Muscle of back (tissue), 11 donors: ENCODE measurements around the gene STOX2. TPM values are rescaled to one million over a fixed set of nuclear protein-coding genes. Genes with fewer than 3 reads are reported as not detected.
"Not testable (repeated sequence)": the region's sequence is repeated elsewhere in the genome, so short reads cannot be mapped to it uniquely, and the experiment has no call there.

Experiments used
- DNase-seq, 3 donors: peaks; one replicate each; pipeline versions ENCODE4 v3.0.0 to v3.0.0-alpha.2; 2013
- polyA plus RNA-seq, 10 donors: library from polyadenylated mRNA; unstranded; fragments of 120-200 nt; gene quantifications; one replicate each; pipeline ENCODE4 v1.2.1, GENCODE V29; 2013; ENCODE audit not compliant: insufficient read length in 10 of 10

Gene STOX2
- polyA plus RNA-seq, 10 donors: 5.3 to 8.8 (median 6.3) TPM

- DNase-seq: no peak
These were observed 30.4 kb downstream of the STOX2 start for GRCh38 chr4:183935355-183936005.

DNA sequence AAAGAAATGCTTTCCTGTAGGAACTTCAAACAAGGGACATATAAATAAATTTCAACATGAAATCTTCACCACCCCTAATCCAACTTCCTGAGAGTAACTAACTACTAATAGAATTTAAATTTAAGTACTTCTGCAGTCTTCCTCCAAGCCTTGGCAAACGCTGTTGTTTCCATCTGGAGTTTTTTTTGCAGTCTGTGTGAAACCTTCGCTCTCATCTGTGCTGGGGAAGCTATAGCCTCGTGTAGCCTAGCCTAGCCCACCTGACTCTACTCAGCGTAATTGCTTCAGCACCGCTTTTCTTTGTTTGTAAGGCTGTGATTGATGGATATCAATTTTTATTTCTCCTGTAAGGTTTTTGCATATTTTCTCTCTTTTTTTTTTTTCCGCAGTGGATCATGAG is 30.9 kb downstream of the STOX2 start:
- DNase-seq: peak; percentile 28 to 79 (median 60)

DNA sequence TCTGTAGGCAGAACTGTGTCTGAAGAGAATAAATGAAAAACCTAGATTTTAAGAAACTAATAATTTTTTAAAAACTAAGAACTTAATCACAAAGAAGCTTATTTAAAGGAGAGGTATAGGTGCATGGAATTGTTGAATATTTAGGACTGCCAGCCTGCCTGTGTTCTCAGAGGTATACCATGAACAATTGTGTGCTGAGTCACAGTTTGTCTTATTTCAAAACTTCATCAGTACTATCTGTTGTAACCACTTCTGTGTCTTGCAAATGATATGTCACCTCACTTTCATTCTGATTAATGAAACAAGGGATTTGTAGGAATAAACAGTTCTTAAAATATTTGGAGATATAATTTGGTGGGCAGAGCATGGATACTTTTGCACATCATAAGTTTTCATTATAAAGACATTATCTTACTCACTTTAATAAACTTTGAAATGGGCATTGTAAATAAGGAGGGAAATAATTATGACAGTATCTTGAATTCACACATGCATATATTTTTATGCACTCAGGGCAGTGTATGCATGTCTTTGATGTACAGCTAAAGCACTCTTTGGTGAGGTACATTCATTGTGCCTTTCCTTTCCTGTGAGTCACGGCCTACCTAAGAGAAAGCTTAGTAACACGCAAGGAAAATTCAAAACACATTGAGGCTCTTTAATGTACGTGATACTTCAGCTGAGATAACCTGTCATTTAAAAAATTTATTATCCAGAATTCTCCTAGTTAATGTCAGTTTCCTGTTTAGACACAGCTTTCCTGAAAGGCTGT is 31.7 kb downstream of the STOX2 start:
- DNase-seq: no peak

GRCh38 chr4:183940864-183941263 is 35.8 kb downstream of the STOX2 start:
- DNase-seq: no peak

- no peak for DNase-seq
These were observed 36.9 kb downstream of the STOX2 start for GRCh38 chr4:183941964-183942363.

- DNase-seq: no peak
These were observed 40.6 kb downstream of the STOX2 start for GRCh38 chr4:183945741-183946140.

DNA sequence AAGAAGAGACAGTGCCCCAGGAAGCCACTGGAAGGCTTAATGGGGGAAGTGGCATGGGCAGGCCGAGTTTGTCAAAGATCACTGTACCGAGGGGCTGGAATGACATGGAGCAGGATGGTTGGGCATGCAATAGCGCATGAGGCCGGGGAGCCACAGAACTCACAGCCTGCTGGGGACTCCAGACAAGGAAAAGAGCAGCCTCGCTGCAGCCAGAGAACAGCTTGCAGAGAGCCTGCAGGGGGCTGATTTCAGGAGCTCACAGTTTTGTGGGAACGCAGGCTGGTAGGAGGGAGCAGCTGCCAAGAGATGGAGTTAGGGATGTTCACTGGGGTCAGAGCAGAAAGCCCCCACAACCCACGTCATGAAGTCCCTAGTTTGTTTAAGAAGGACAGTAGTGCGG is 45.4 kb downstream of the STOX2 start:
- no peak for DNase-seq

DNA sequence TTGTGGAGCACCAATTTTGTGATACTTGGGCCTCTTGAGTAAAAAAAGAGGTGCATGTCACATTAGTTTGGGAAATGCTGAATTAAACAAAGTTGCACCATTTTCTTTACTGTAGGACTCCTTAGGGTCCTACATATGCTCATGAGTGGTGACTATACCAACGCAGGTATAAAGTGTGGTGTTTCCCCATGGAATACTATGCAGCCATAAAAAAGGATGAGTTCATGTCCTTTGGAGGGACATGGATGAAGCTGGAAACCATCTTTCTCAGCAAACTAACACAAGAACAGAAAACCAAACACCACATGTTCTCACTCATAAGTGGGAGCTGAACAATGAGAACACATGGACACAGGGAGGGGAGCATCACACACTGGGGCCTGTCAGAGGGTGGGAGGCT is 47.5 kb downstream of the STOX2 start:
- DNase-seq: not testable (repeated sequence)

GRCh38 chr4:183959319-183960045 is 54.4 kb downstream of the STOX2 start:
- DNase-seq: no peak

- DNase-seq: peak; percentile 81 to 93 (median 87)
These were observed 54.9 kb downstream of the STOX2 start for GRCh38 chr4:183960046-183960420.

GRCh38 chr4:183960962-183961541 is 55.9 kb downstream of the STOX2 start:
- DNase-seq: peak in 1 of 3 donors; percentile 23

- DNase-seq: no peak
These were observed 56.7 kb downstream of the STOX2 start for GRCh38 chr4:183961795-183962194.

GRCh38 chr4:183962419-183962818 is 57.3 kb downstream of the STOX2 start:
- no peak for DNase-seq

GRCh38 chr4:183966371-183966770 is 61.3 kb downstream of the STOX2 start:
- DNase-seq: no peak

DNA sequence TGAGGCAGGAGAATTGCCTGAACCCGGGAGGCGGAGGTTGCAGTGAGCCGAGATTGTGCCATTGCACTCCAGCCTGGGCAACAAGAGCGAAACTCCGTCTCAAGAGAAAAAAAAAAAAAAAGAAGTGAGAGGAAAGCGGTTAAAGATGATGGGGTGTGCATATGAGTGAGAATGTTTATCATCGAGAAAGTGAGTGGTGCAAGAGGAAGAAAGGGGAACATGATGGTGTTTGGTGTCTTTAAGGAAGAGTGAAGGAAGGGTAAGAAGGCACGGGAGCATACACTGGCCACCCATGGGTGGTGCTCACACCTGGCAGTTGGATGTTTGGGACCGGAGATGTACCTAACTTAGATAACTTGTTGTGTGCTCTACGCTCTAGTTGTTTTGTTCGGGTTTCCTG is 62.2 kb downstream of the STOX2 start:
- no peak for DNase-seq

DNA sequence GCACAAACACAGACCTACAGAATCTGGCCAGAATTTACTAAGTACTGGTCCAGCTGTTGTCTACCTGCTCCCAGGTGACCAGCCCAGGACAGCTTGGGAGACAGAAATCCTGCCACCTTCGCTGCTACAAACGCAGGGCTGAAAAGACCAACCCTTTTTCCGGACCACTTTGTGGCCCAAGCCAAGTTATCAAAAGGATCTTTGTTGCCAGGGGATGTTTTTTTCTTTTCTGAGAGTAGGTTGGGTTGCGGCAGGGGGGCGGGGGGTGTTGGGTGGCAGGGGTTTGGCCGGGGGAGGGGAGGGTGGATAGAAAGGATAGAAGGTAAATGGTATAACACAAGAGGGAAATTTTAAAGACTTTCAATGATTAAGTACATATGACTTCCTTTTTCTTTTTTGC is 63.4 kb downstream of the STOX2 start:
- DNase-seq: no peak

- DNase-seq: no peak
These were observed 63.8 kb downstream of the STOX2 start for GRCh38 chr4:183968931-183969330.

- DNase-seq: no peak
These were observed 64.5 kb downstream of the STOX2 start for GRCh38 chr4:183969596-183969995.

GRCh38 chr4:183971929-183972490 is 66.9 kb downstream of the STOX2 start:
- DNase-seq: peak in 2 of 3 donors; percentile 36 to 61

DNA sequence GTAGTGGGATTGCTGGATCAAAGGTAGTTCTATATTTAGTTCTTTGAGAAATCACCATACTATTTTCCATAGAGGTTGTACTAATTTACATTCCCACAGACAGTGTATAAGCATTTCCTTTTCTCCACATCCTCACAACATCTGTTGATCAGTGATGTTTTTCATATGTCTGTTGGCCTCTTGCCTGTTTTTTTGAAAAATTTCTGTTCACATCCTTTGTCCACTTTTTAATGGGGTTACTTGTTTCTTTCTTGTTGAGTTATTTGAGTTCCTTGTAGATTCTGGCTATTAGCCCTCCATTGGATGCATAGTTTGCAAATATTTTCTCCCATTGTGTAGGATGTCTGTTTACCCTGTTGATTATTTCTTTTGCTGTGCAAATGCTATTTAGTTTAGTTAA is 72.6 kb downstream of the STOX2 start:
- peak; percentile 64 to 88 (median 65) for DNase-seq

GRCh38 chr4:183984566-183984965 is 79.5 kb downstream of the STOX2 start:
- DNase-seq: no peak

DNA sequence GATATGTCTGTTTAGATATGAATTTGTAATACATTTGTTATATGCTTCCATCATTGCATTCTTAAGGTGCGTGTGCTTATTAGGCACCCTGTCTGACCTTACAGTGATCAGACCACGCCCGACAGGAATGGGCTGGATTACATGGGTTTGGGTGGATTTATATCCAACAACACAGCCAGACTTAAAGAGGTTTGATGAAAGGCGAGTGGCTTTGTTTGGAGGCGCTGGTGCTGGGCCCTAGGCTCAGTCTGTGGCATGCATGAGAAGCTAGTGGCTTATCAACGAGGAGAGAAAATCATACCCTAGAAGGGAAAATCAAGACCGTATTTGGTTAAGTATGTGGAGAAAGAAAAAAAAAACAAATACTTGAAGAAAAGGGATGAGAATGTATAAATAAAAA is 80.7 kb downstream of the STOX2 start:
- DNase-seq: no peak
